GM12878 (cell line): Measurements from ENCODE around the gene POFUT2. TPM values are rescaled to one million over a fixed set of nuclear protein-coding genes. Genes with fewer than 3 reads are reported as not detected.

Source experiments
- ATAC-seq: fragments of 200-7000 bp; cut with Tn5 transposase; 3 replicates; pipeline ENCODE4 v1.9.1; 2020; ENCODE audit warnings: mild to moderate bottlenecking, moderate library complexity
- BruUV-seq: library from RNA; stranded (reverse); fragments of 400-500 nt; replicated peaks from 2 replicates; lab custom pipeline; 2021; lab: Mats Ljungman, UMichigan
- CTCF ChIA-PET: fragments of 300-600 bp; sonication (Branson Sonifier 250); formaldehyde crosslinking; extraction: SDS; loops from one replicate; lab custom pipeline; 2021; ENCODE audit warnings: inconsistent platforms; lab: Yijun Ruan, JAX
- POLR2A ChIA-PET: fragments of 350-600 bp; formaldehyde crosslinking; extraction: SDS; loops from one replicate; lab custom pipeline; 2021; ENCODE audit warnings: inconsistent platforms; lab: Charles Lee
- RAD21 ChIA-PET: fragments of 300-600 bp; sonication (Branson Sonifier 250); formaldehyde crosslinking; loops from one replicate; lab custom pipeline; 2023; ENCODE audit warnings: antibody characterized with exemption; ENCODE audit not compliant: unreplicated experiment; lab: Charles Lee
- SMC1A ChIA-PET: fragments of 300-600 bp; sonication (Branson Sonifier 250); formaldehyde crosslinking; loops from one replicate; lab custom pipeline; 2023; ENCODE audit not compliant: unreplicated experiment, uncharacterized antibody; lab: Charles Lee
- DNase-seq: peaks from one replicate; pipeline ENCODE4 v3.0.0-alpha.2; 2011; ENCODE audit warnings: low read depth, low spot score
- FAIRE-seq: peaks from 3 replicates; lab custom pipeline; 2011; peaks lifted over from hg19 to GRCh38; lab: Jason Lieb, UNC
- H2AFZ ChIP-seq: 2 replicates; pipeline ENCODE4 v1.6.0; 2011; ENCODE audit warnings: low read depth, low read length, control low read depth; ENCODE audit not compliant: control insufficient read depth
- H3K27ac ChIP-seq: 2 replicates; pipeline ENCODE4 v1.5.1; 2011; ENCODE audit warnings: control low read depth; ENCODE audit not compliant: control insufficient read depth, insufficient read depth
- H3K27me3 ChIP-seq, 2 experiments: replicated peaks in 1 of 2; 2 replicates each; pipeline versions ENCODE4 v1.6.0 to v1.6.1; 2011; ENCODE audit warnings: low read length in 1 of 2; ENCODE audit not compliant: control insufficient read depth in 2 of 2, insufficient read depth in 2 of 2
- H3K36me3 ChIP-seq, 2 experiments: 2 replicates each; pipeline ENCODE4 v1.5.1; 2011; ENCODE audit warnings: low read length in 1 of 2; ENCODE audit not compliant: control insufficient read depth in 2 of 2, insufficient read depth in 2 of 2
- H3K4me1 ChIP-seq: 2 replicates; pipeline ENCODE4 v1.6.1; 2011; ENCODE audit warnings: mild to moderate bottlenecking, low read length, moderate library complexity, mixed read lengths; ENCODE audit not compliant: control insufficient read depth, insufficient read depth
- H3K4me2 ChIP-seq: 2 replicates; pipeline ENCODE4 v1.6.0; 2011; ENCODE audit warnings: control low read depth; ENCODE audit not compliant: control insufficient read depth, insufficient read depth
- H3K4me3 ChIP-seq: fragments of 200-600 bp; sonication (generic); 2 replicates; pipeline ENCODE4 v1.5.1; 2016
- H3K79me2 ChIP-seq: 2 replicates; pipeline ENCODE4 v1.6.0; 2011; ENCODE audit warnings: low read length; ENCODE audit not compliant: control insufficient read depth, insufficient read depth
- H3K9ac ChIP-seq: 2 replicates; pipeline ENCODE4 v1.8.0; 2011; ENCODE audit warnings: low read length, control low read depth, mixed read lengths; ENCODE audit not compliant: control insufficient read depth, insufficient read depth
- H3K9me3 ChIP-seq: replicated peaks from 3 replicates; pipeline ENCODE4 v1.5.1; 2011; ENCODE audit warnings: mild to moderate bottlenecking, low read length; ENCODE audit not compliant: control insufficient read depth, insufficient read depth
- H4K20me1 ChIP-seq: 2 replicates; pipeline ENCODE4 v1.6.0; 2011; ENCODE audit not compliant: control insufficient read depth, insufficient read depth
- CBFB ChIP-seq: IDR thresholded peaks from 2 replicates; pipeline ENCODE4 v1.6.1; 2016; ENCODE audit warnings: antibody characterized with exemption, low read depth
- EGR1 ChIP-seq, 2 experiments: IDR thresholded peaks; 1 replicate in 1 of 2; 2 replicates in 1 of 2; pipeline ENCODE4 v1.6.1; 2011 to 2012; ENCODE audit warnings: low read depth in 2 of 2, low read length in 2 of 2, borderline replicate concordance in 1 of 2, mild to moderate bottlenecking in 1 of 2, moderate library complexity in 1 of 2
- EZH2 ChIP-seq: IDR thresholded peaks from 2 replicates; pipeline ENCODE4 v1.6.1; 2012; ENCODE audit warnings: low read depth, mild to moderate bottlenecking, control low read depth, inconsistent platforms, low read length, borderline replicate concordance; ENCODE audit not compliant: control insufficient read depth
- FOXK2 ChIP-seq: fragments of 450-650 bp; IDR thresholded peaks from 2 replicates; pipeline ENCODE4 v1.6.1; 2017; ENCODE audit warnings: mild to moderate bottlenecking, moderate library complexity
- JUND ChIP-seq: IDR thresholded peaks from 2 replicates; pipeline ENCODE4 v1.6.1; 2012; ENCODE audit warnings: low read depth, mild to moderate bottlenecking, low read length, improper control_type of control experiment, moderate library complexity
- PAX5 ChIP-seq: IDR thresholded peaks from 2 replicates; pipeline ENCODE4 v1.6.1; 2011; ENCODE audit warnings: low read depth, low read length, borderline replicate concordance
- PML ChIP-seq: IDR thresholded peaks from 2 replicates; pipeline ENCODE4 v1.6.1; 2012; ENCODE audit warnings: low read length, inconsistent platforms
- SRF ChIP-seq, 2 experiments: IDR thresholded peaks; 2 replicates each; pipeline ENCODE4 v1.6.1; 2011; ENCODE audit warnings: low read depth in 2 of 2, low read length in 2 of 2, mild to moderate bottlenecking in 1 of 2, moderate library complexity in 1 of 2
- ZNF274 ChIP-seq: IDR thresholded peaks from one replicate; pipeline ENCODE4 v1.8.0; 2011; ENCODE audit not compliant: insufficient read length, insufficient read depth
- ZSCAN29 ChIP-seq: fragments of 450-650 bp; IDR thresholded peaks from 2 replicates; pipeline ENCODE4 v1.6.1; 2017; ENCODE audit warnings: mild to moderate bottlenecking, moderate library complexity
- WGBS: methylation state at CpG from one replicate; pipeline ENCODE4 v1.1.6; 2016; ENCODE audit warnings: low lambda C conversion rate; ENCODE audit not compliant: insufficient replicate concordance, insufficient coverage; ENCODE audit errors: missing lambda C conversion rate; 5-methylcytosine and 5-hydroxymethylcytosine counted together
- in situ Hi-C: fragments of 300-500 bp; cut with MboI; formaldehyde crosslinking; loops from 9 replicates; pipeline ENCODE4 v1.14.3; 2018; ENCODE audit warnings: mixed read lengths
- intact Hi-C: fragments of 100-400 bp; cut with micrococcal nuclease; formaldehyde crosslinking; loops from one replicate; pipeline ENCODE4 v1.14.2; 2022; ENCODE audit not compliant: unreplicated experiment
- polyA plus RNA-seq, 11 experiments: library from polyadenylated mRNA; depleted of rRNA in 4 of 11; unstranded in 6 of 11; stranded (reverse) in 5 of 11; fragments of >200 nt; fragmentation: Nextera tagmentation in 4 of 11; fragmentation: Illumina TruSeq in 1 of 11; extraction: Ambion mirVana in 4 of 11; extraction: Trizol in 1 of 11; gene quantifications; 1 replicate in 1 of 11; 2 replicates in 10 of 11; pipeline versions ENCODE4 v1.2.1 to v1.2.3, GENCODE V29; 2011 to 2016; ENCODE audit warnings: inconsistent platforms in 2 of 11, missing spikeins in 2 of 11, low read depth in 1 of 11
- total RNA-seq, 4 experiments: library from RNA; depleted of rRNA in 3 of 4; stranded (reverse); fragments of >200 nt in 3 of 4; fragmentation: Illumina TruSeq in 1 of 4; extraction: Trizol in 1 of 4; gene quantifications; 2 replicates each; pipeline versions ENCODE4 v1.2.1 to v1.2.3, GENCODE V29; 2013 to 2021
- TF ChIP-seq, protein P1 (sequence below): fragments of 450-650 bp; IDR thresholded peaks from 2 replicates; pipeline ENCODE4 v1.6.1; 2016; ENCODE audit warnings: mild to moderate bottlenecking

POFUT2 gene
- total and polyA plus RNA-seq, 10 of the 15 experiments (the other 5 are each of a cell fraction or from before 2014, with no cell fraction given): 1.2 to 15.1 (median 6.8) TPM

- no peak for TF ChIP-seq PAX5
- TF ChIP-seq SRF (IDR thresholded peaks at IDR 0.05; ENCODE audit: low read depth in 2 of 2, low read length in 2 of 2): no peak
- TF ChIP-seq CBFB: no peak
- TF ChIP-seq JUND: no peak
- TF ChIP-seq EGR1 (IDR thresholded peaks at IDR 0.05; ENCODE audit: borderline replicate concordance in 1 of 2, low read depth in 2 of 2, low read length in 2 of 2): no peak
- TF ChIP-seq, protein P1, sequence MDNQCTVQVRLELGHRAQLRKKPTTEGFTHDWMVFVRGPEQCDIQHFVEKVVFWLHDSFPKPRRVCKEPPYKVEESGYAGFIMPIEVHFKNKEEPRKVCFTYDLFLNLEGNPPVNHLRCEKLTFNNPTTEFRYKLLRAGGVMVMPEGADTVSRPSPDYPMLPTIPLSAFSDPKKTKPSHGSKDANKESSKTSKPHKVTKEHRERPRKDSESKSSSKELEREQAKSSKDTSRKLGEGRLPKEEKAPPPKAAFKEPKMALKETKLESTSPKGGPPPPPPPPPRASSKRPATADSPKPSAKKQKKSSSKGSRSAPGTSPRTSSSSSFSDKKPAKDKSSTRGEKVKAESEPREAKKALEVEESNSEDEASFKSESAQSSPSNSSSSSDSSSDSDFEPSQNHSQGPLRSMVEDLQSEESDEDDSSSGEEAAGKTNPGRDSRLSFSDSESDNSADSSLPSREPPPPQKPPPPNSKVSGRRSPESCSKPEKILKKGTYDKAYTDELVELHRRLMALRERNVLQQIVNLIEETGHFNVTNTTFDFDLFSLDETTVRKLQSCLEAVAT: no peak
- no peak for TF ChIP-seq EZH2
Observed at GRCh38 chr21:45253180-45253579, 34.5 kb downstream of the POFUT2 start (continued).

DNA sequence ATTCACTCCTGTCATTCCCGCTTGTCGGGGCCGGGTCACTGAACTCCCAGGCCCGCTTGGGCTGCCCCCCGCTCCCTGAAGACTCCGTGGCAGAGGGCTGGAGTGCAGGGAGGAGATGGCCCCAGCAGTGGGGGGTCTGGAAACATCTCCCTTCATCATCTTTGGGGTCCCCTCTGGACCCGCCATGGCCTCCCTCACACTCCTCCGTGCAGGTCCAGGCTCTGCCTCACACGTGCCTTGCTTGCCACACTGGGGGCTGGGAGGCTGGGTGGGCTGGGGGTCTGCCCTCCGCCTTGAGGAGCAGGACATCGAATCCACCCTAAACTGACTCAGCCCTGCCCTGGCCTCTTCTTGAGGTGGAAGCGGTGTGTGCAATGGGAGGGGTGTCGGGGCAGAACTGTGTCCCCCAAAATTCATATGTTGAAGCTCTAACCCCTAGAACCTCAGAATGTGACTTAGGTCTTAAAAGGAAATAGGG is 35.2 kb downstream of the POFUT2 start:
- ATAC-seq: no peak
- H2AFZ ChIP-seq: no peak overlapping the region
- ChIA-PET CTCF (no interaction called here), SMC1A (no interaction called here), RAD21 (no interaction called here), POLR2A (no interaction called here)
- TF ChIP-seq ZSCAN29: no peak
- TF ChIP-seq EGR1 (IDR thresholded peaks at IDR 0.05; ENCODE audit: borderline replicate concordance in 1 of 2, low read depth in 2 of 2, low read length in 2 of 2): no peak
- TF ChIP-seq ZNF274: no peak
- no peak for TF ChIP-seq FOXK2
- no peak for TF ChIP-seq PML
- no peak for TF ChIP-seq CBFB
- no peaks in the 10 kb centered on the region for H3K4me1 ChIP-seq
- no TSS peak for BruUV-seq
- H3K9me3 ChIP-seq: no peaks in the 10 kb centered on the region; the same call in 2 of the 3 replicates
- in situ Hi-C loops: no loop called here
- intact Hi-C loops: no loop called here
- no peaks in the 10 kb centered on the region for H3K27me3 ChIP-seq
- no peak overlapping the region for H3K9ac ChIP-seq
- no peak overlapping the region for H3K27ac ChIP-seq
- no peak for FAIRE-seq
- no peaks in the 10 kb centered on the region for H4K20me1 ChIP-seq
- no peak overlapping the region for H3K4me3 ChIP-seq
- H3K79me2 ChIP-seq: no peaks in the 10 kb centered on the region
- H3K36me3 ChIP-seq: no peaks in the 10 kb centered on the region
- WGBS: 44% methylated on average over 12 of the region's 13 CpGs
- no peak for DNase-seq
- no peak overlapping the region for H3K4me2 ChIP-seq
